Endothelial cell of umbilical vein (primary cell): ENCODE data around the gene NF1.

Source experiments
- EZH2 ChIP-seq: IDR thresholded peaks from 2 replicates; pipeline ENCODE4 v1.6.1; 2012; ENCODE audit warnings: borderline replicate concordance, low read depth, mild to moderate bottlenecking, moderate library complexity, low read length, inconsistent platforms; ENCODE audit not compliant: severe bottlenecking
- MAX ChIP-seq: IDR thresholded peaks from 2 replicates; pipeline ENCODE4 v1.6.1; 2011; ENCODE audit not compliant: insufficient read depth, insufficient read length
- TF ChIP-seq, protein P1 (sequence below), 2 donors: IDR thresholded peaks; 1 replicate in 1 of 2; 2 replicates in 1 of 2; pipeline ENCODE4 v1.5.1; 2011; ENCODE audit warnings: low read length in 2 of 2, mild to moderate bottlenecking in 2 of 2, moderate library complexity in 2 of 2, control low read depth in 1 of 2, inconsistent platforms in 1 of 2, low read depth in 1 of 2; ENCODE audit not compliant: insufficient read depth in 1 of 2; ENCODE audit errors: extremely low read depth in 1 of 2

DNA sequence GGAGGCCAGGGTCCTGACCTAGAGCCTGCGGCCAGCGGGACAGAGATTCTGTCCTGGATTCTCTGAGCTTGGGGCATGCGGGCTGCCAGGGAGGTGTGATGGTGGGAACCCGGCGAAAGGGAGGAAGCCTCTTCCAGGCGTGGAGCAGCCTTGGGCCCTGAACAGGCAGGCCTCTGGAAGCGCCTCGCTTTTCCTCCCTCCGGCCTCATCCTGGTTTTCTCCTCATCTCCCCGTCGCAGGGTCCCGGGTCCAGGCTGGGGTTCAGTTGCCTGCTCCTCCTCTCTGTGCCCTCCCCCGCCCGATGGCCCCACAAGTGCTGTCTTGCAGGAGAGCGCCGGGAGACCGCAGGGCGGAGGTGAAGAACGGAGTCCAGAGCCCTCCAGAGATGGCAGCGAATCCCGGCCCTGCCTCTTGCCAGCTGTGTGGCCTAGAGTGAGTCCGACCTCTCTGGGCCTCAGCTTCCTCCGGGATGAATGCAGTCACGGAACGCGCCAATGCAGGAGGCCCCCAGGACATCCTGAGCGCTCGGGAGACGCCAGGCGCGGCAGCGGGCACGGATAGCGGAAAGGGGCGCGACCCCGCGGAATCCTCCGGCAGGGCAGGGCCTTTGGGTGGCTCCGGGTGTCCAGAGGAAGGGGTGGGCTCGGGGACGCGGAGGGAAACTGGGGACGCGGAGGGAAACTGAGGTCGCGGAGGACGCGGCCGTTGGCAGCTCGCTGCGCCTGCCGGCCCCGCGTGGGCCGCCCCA lies 296.1 kb downstream of the NF1 start:
- TF ChIP-seq, protein P1, sequence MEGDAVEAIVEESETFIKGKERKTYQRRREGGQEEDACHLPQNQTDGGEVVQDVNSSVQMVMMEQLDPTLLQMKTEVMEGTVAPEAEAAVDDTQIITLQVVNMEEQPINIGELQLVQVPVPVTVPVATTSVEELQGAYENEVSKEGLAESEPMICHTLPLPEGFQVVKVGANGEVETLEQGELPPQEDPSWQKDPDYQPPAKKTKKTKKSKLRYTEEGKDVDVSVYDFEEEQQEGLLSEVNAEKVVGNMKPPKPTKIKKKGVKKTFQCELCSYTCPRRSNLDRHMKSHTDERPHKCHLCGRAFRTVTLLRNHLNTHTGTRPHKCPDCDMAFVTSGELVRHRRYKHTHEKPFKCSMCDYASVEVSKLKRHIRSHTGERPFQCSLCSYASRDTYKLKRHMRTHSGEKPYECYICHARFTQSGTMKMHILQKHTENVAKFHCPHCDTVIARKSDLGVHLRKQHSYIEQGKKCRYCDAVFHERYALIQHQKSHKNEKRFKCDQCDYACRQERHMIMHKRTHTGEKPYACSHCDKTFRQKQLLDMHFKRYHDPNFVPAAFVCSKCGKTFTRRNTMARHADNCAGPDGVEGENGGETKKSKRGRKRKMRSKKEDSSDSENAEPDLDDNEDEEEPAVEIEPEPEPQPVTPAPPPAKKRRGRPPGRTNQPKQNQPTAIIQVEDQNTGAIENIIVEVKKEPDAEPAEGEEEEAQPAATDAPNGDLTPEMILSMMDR (IDR thresholded peaks at IDR 0.05; ENCODE audit: extremely low read depth in 1 of 2, insufficient read depth in 1 of 2, low read depth in 1 of 2, low read length in 2 of 2): no peak
- TF ChIP-seq EZH2: peak; percentile 57
- no peak for TF ChIP-seq MAX
